Right forelimb (tissue), 1 donor: ENCODE measurements around the gene CNIH1.

ENCODE experiments used
- DNase-seq: peaks from one replicate; pipeline ENCODE4 v3.0.0-alpha.2; 2018

CNIH1 gene

DNA sequence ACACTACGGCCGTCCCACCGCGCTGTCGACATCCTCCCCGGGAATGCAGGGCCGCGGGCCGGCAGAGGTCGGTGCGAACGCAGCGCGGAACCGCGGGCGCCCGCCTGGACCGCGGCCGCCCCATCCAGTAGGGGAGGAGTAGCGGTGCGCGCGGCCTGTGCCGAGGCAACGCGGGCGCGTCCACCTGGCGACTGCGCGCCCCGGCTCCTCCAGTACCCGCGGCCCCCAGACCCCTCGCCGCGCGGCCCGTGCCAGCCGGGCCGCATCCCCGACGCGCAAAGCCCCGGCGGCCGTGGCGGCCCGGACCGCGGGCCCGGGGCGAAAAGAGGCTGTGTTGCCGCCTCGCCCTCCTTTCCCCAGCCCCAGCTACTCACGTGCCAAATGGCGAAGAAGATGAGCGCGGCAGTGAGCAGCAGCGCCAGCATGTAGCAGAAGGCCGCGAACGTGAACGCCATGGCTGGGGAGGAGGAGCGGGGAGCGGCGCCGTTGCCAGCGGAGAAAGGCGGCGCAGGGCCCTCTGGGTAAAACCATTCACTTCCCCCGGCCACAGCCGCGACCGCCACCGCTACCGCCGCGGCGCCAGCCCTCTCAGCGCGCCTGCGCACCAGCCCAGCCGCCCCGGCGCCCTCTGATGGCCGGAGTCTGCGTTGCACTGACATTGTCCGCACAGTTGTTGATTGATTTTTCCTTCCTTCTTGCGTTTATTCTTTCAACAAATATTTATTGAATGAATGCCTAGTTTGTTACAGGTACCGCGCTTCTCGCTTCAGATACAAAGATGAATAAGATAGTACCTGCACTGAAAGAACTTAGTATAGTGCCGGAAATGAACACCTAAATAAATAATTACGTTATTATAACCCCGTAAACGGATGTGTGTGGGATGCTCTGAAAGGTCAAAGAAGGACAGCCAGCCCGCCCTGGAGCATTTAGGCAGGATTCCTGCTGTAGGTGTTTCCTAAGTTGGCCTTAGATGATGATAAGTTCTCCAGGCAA, at the start of gene CNIH1:
TSS of gene CNIH1 (minus strand) at position 502 of the 996 bp plus-strand sequence. CDS start at position 455, 47 bp downstream.
- peak; percentile 96 for DNase-seq

DNA sequence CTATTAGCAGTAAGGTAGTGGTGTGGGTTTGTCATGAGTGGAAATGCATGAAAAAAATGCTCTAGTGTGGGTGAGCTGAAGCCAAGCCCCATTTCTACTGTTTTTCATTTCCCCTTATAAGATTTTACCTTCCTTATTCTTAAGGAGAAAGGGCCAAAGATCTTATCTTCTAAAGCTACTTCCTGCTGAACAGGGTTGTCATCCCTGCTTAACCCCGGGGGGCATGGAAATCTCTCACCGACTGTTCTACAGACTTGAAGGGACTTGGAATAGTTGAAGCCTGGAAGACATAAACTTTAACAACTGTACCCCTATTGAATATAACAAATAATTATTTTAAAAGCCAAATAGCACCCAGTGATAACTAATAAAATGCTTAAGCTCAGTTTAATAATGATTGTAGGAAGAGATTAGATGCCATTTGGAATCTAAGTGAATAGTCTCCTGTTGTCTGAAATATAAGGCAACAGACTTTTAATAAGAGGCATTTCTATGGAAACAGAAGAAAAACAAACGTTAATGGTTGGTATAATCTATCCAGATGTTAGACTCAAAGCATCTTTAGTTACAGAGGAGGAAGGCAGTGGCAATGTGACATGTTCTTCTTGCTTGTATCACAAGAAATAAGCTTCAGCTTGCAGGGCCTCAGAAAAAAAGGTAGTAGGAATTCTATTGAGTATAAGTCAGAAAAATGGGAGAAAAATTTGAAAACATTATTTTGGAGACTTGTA, 49.4 kb upstream of the CNIH1 start:
- no peak for DNase-seq

DNA sequence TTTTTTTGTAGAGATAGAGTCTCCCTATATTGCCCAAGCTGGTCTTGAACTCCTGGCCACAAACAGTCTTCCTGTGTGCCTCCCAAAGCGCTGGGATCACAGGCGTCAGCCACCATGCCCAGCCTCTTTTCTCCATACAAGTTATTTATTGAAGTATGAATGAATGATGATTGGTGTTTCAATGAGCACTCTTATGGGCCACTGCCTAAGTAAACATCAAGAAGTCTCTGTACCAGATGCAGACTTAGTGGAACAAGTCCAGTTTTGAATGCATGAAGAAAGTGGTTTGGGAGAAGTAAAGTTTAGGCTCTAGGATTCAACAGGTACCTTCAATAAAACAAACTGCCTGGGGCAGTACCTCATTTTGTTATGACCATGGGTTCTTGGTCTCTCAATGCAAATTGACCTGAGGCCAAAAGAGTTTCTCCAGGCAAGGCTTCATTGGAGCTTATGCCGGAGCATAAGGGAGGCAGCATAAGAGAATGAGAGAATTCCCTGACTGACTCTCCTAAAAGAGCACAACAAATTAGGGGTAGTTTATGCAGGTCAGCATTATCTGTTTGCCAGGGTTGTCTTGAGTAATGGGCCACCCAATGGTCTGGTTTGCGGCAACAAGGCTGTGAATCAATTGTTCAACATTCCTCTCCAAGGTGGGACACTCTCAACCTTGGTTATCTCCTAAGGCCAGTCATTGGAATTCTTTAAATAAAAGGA, 48.7 kb upstream of the CNIH1 start:
- DNase-seq, result no peak

DNA sequence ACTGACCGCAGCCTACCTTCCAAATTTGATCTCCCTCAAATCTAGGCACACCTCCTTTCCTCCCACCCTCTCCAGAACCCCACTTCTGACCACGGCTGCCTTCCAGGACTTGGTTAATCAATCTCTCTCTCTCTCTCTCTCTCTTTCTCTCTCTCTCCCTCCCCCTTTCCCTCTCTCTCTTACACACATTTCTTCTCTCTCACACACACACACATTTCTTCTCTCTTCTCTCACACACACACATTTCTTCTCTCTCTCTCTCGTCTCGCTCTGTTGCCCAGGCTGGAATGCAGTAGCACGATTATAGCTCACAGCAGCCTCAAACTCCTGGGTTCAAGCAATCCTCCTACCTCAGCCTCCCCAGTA, 48.1 kb upstream of the CNIH1 start:
- no peak for DNase-seq

DNA sequence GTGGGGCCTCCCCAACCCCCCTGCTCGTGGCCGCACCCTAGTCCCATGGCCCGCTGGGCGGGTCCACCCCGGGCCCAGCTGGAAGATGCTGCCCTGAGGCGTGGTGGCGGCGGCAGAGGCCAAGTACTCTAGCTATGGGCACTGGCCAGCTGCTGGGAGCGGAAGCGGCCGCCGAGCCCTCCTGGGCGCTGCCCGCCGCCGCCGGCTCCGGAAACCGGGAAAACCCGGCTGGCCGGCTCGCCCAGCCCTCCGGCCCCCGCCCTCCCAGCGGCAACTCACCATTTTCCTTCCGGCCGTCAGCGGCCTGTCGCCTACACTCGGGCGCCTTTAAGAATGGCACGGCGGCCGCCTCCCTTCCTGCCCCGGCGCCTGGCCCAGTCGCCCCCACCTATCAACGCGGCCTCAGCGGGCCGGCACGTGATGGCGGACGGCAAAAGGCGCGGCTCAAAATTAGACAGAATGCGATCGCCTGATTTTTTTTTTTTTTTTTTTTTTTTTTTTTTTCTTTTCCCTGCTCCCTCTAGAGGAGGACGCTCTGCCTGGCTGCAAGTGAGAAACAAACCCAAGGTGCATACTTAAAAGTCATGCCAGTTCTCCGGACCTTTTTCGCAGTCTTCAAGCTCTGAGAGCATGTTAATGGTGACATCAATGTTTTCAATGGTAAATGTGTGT, 47.6 kb upstream of the CNIH1 start, which contains the start of gene GMFB:
TSS of gene GMFB (minus strand) at position 335 of the 672 bp plus-strand sequence. CDS start at position 282, 53 bp downstream.
- DNase-seq, result peak; percentile 94

DNA sequence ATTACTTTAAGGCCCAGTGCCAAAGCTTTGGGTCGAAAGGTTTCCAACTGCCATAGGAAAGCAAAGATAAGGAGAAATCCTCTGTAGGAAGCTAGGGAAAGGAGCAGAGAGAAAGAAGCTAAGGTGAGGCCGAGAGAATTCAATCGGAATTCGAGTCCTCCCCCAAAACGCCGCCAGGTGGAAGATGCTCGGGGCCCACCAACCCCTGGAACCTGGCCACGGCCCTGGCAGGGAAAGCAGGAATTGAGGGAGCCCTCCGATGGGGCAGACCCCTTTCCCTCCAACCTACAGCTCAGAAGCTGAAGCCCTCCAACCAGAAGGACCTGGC, 47.1 kb upstream of the CNIH1 start:
- DNase-seq, result no peak

DNA sequence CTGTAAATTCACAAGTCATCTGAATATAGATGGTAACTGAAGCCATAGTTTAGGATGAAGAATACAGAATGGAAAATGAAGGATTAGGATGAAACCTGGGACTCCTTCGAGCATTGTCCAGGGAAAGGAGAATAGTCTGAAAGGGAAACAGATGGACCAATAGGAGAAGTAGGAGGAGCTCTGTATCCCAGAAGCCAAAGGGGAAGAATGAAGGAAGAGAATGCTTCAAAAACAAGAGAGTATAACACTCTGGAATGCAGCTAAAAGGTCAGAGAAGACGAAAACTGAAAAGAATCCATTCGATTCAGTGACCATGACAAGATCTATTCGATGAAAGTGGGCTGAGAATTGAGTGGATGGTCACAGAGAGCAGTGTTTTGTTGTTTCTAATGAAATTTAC, 46.6 kb upstream of the CNIH1 start:
- DNase-seq, result no peak

DNA sequence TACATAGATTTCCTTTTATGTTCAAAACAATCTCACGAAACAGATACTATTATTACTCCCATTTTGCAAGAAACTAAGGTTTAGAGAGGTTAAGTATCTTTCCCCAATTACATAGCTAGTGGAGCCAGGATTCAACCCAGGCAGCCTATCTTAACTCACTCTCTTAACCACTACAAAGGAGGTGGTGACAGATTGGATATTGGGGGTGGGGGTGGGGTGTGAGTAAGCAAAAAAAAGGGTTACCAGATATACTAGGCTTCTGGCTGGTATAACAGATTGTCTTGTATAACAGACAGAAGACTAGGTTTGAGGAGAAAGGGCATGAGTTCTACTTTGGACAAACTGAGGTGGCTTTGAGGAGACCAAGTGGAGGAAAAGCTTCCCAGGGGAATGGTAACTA, 45.5 kb upstream of the CNIH1 start:
- DNase-seq, result no peak

DNA sequence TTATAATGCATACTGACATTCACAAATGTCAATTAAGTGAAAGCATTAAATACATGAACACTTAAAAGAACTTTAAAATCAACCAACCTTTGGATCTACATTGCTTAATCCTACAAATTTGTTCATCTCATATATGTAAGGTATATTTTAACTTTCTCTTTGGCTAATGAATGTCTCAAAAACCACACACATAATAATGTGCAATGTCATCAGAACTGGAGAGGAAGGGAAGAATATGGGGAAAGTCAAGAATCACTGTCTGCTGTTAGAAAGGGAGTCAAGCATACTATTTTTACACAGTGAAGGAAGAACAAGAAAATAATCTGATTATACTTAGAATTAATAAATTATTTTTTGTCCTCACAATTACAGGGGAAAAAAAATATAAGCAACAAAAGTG, 42.7 kb upstream of the CNIH1 start:
- DNase-seq, result no peak

DNA sequence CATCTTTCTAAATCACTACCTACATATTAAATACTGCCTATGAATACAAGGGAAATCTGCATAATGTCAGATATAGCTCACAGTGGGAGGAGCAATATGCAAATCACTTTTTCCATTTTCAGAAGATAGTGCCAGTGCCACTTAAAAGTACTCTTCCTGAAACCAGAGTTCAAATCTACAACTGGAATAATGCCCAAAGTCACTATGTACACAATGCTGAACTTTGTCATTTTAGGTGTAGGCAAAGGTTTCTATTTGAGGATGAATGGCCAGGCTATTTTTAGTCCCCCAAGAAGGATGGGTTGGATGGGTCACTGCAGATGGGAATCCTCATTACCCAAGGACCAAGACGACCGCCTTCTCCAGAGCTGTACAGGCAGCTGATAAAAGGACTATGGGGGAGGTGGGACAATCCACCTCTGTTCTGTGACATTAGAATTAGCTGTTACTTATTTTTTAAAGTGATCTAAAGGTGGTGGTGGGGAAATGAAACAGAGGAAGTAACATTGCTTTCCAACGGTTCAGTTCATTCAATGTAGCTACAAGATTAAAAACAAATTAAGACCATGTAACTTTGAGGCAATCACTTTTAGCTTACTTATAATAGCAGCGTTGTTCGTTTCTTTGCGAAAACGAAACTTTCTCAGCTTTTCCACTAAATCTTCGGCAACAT, 42.0 kb upstream of the CNIH1 start:
- no peak for DNase-seq

DNA sequence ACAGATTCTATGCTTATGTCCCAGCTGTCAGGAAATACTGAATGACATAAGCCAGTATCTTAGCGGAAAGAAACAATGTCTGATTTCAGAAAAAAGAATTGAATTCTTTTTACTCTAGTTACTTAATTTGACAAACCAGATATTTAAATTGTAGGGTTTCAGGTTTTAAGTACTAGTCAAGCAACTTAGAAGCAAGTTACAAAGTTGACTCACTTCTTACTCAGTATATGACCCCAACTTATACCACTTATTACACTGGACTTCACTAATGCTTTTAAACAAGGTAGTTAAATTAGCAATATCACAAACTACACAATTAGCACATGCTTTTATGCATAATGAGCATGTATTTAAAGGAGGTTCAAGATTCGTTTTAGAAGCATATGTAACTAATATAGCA, 40.5 kb upstream of the CNIH1 start:
- no peak for DNase-seq

DNA sequence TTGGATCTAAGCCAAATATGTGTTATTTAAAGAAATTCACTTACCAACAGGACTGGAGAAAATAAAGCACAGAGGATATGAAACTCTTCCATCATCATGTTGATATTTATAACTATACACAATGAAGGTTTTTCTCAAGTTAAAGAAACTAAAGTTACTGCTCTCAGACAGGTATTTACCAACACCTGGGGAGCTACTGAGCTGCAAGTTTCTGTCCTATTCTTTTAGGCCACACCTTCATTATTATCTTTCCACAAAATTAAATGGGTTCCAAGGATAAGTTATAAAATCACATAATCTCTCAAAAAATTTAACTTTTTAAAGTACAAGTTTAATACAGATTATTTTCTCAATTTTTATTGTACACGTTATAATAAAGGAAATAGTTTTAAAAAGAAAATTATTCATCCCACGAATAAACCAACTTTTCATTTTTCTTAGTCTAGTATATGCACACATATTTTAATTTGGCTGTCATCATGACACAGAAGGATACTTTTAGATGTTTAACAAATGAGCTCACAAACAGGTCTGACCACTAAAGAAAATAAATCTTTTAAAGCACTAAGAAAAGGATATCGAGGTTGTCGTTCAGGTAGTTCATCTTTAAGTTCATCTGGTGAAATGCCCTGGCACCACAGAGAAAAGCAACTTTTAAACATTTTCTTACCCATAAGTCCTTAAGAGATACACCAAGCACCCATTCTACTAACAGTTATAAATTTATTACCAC, 39.8 kb upstream of the CNIH1 start:
- no peak for DNase-seq

DNA sequence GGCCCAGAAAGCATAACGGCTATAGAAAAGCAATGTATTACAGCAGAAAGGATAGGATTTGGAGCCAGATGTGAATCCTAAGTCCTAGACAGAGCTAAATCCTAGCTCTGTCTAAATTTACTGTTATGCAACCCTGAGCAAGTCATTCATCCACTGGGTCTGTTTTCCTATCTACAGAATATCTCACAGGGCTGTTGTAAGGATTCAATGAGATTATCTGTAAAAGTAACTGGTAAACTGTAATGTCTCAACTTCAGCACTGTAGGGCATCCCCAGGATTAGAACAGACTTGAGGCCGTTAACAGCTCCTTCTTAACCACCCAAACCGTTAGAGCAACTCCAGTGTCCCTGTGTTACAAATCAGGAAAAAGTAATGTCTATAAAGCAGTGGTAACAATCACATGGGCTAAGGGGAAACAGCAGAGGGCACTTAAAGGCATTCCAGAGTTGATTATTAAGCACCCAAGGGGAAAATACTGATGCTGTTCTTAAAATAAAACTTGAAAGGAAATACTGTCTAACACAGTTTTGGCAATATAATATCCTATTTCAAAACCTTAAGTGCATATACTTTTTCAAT, 37.6 kb upstream of the CNIH1 start:
- no peak for DNase-seq

DNA sequence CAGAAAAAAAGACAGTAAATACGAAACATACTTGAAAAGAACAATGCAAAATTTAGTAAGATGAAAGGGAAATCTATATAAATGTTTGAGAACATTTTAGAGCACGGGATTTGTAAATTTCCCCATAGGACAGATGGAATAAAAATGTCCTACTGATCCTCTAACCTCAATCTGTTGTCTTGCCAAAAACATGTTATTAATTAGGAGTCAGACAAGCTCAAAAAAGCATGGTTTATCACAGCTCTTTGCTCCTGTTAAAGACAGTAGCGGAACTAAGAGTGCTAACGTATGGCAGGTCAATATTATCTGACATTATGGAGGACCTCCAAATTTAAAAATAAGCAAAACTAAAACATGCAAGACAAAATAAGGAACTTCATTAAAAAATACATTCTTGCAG, 34.7 kb upstream of the CNIH1 start:
- DNase-seq, result no peak

DNA sequence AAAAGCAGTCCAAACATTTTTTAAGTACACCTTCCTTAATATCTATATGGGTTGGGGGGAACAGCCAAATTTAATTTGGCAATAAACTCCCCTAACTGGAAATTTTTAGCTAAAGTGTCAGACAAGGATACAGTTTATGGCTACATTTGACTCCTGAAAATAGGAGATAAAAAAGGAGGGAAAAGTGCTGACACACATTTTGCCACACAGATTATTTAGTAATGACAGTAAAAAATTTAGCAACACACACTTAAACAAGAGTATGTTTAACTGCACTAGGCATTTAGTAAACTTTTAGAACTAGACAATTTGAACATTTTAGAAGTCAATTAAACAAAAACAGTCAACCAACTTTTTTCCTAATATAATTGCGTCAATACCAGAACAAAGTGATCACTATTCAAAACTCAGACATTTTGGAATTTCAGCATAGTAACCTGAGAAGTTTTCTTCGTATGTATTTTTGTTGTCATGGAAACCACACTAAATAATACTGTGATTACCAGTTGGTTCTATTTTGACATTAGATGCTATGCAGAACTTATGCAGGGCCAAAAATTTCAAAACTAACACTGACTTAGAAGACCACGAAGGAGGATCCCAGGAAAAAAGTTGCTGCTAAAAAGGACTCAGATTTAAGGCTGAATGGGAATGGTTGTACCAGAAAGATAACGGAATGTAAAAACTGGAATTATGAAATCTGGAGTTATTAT, 34.2 kb upstream of the CNIH1 start:
- DNase-seq, result no peak

DNA sequence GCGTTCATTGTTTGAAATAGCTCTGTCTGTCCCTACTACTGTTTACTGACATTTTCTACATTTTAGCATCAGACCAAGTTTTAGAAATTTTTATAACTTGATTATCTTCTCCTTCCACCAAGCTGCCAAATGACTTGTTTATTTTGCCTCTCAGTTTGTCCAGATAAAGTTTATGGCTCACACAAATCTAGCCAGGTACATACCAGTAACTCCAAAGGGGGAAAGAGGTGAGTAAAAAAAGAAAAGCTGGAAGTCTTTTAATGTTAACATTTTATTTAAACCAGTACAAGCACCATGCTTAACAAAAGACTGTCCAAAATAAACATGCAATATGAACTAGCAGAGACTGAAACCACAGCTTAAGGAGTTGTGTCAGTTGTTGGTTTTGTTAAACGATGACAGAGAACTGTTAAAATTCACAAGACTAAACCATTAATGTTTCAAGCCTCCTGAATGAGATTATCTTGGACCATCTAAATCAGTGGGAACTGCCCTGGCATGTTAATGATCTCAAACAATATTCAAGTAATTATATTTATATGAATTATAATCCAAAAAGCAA, 33.1 kb upstream of the CNIH1 start:
- no peak for DNase-seq

DNA sequence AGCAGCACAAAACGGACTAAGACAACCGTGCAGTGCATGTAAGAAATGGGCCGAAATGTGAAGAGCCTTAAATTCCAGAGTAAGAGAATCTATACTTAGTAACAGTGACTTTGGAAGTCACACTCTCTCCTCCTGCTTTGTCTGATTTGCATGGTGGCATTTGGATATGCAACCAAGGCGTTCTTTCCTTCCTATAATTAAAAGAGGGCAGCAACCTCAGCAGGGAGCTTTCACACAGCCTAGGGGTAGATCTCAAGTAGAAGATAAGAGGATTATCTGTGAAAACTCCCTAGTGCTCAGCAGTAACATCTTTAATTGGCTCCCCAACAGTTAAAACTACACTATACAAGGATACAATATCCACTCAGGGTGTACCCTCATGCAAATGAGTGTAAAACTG, 31.1 kb upstream of the CNIH1 start:
- DNase-seq, result no peak

DNA sequence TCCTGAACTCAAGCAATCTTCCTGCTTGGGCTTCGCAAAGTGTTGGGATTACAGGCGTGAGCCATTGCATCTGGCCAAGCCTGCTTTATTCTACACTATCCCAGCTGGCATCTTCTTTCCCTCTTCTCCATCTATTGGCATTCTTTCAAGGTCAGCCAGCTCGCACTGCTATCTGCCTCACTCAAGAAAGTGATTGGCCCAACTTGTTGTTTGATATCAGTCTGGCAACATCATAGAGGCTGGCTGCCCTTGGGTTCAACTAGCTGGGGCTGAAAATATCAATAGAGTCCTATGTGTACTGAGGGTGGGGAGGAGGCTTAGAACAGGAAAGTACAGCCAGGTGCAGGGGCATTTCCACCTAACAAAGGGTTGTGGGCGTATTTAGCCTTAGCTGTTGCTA, 30.5 kb upstream of the CNIH1 start:
- DNase-seq, result no peak

DNA sequence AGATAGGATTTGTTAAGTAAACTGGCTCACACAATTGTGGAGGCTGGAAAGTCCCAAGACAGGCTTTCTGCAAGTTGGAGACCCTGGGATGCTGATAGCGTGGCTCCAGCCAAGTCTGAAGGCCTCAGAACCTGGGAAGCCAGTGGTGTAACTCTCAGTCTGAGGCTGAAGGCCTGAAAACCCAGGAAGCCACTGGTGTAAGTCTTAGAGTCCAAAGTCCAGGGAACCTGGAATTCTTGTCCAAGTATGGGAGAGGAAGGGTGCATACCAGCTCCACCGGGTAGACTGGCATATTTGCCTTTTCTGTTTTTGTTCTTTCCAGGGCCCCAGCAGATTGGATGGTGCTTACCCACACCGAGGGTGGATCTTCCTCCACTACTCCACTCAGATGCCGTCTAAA, 29.5 kb upstream of the CNIH1 start:
- DNase-seq, result no peak

DNA sequence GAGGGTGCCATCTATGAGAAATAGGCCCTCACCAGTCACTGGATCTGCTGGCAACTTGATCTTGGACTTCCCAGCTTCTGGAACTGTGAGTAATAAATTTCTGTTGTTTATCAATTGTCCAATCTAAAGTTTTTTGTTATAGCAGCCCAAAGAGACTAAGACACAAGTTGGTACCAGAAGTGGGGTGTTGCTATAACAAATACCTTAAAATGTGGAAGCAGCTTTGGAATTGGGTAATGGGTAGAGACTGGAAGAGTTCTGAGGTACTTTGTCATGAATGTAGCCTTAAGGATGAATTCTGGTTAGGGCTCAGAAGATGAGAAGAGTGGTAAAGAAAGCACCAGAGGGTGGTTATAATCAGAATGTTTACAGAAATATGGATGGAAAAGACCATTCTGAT, 26.1 kb upstream of the CNIH1 start:
- DNase-seq, result no peak
